IPS-15b (cell line): ENCODE data around the gene SDK1.
"Not testable (repeated sequence)": the region's sequence is repeated elsewhere in the genome, so short reads cannot be mapped to it uniquely, and the experiment has no call there.

Experiments
- H3K27me3 ChIP-seq: one replicate; pipeline ENCODE4 v1.6.1; 2013; ENCODE audit warnings: low read length; ENCODE audit not compliant: control insufficient read depth, insufficient read depth
- H3K36me3 ChIP-seq: one replicate; pipeline ENCODE4 v1.6.1; 2013; ENCODE audit warnings: low read length; ENCODE audit not compliant: control insufficient read depth, insufficient read depth
- H3K4me1 ChIP-seq: one replicate; pipeline ENCODE4 v1.6.1; 2013; ENCODE audit warnings: mild to moderate bottlenecking, low read length; ENCODE audit not compliant: control insufficient read depth, insufficient read depth
- H3K4me3 ChIP-seq: one replicate; pipeline ENCODE4 v1.5.1; 2013; ENCODE audit warnings: low read depth, low read length
- H3K9ac ChIP-seq: one replicate; pipeline ENCODE4 v1.6.1; 2013; ENCODE audit warnings: low read depth, mild to moderate bottlenecking, low read length
- H3K9me3 ChIP-seq: one replicate; pipeline ENCODE4 v1.6.1; 2013; ENCODE audit warnings: mild to moderate bottlenecking, low read length; ENCODE audit not compliant: control insufficient read depth, insufficient read depth

SDK1 gene

DNA sequence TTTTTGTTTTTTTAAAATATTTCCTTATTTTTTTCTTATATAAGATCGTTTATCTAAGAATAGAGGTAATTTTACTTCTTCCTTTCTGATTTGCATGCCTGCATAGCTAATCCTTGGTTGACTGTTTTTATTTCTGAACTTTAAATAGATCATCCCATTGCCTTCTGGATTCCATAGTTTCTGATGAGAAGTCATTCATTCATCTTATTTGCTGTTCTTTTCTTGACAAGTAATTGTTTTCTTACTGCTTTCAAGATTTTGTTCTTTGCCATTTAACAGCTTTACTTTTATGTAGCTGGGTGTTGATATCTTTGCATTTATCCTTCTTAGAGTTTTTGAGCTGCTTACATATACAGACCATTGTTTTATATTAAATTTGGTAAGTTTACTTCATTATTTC lies 437.9 kb downstream of the SDK1 start:
- Histone ChIP-seq H3K4me1 (no peaks in the 10 kb centered on the region), H3K36me3 (no peaks in the 10 kb centered on the region), H3K4me3 (no peak overlapping the region), H3K27me3 (no peaks in the 10 kb centered on the region), H3K9me3 (no peaks in the 10 kb centered on the region), H3K9ac (no peak overlapping the region)

GRCh38 chr7:3739983-3740382 lies 438.9 kb downstream of the SDK1 start:
- no peaks in the 10 kb centered on the region for H3K9me3 ChIP-seq
- no peak overlapping the region for H3K9ac ChIP-seq

DNA sequence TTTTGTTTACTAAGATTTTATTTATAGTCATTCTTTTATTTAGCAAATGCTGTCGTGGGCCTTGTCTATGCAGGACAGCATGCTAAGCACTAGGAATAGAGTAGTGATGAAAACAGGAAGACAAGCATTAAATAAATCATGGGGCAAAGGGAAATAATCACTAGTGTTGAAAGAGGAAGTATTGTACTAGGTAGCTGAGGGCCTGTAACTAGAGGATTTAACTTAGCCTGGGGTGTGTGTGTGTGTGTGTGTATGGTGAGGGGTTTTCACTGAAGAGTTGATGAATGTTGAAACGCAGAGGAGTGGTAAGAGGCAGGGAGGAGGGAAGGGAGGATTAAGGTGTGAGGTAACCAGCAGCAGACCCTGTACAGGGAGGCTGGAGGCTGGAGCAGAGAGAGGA lies 446.4 kb downstream of the SDK1 start:
- H3K9me3 ChIP-seq = no peaks in the 10 kb centered on the region
- H3K4me1 ChIP-seq = no peaks in the 10 kb centered on the region
- no peaks in the 10 kb centered on the region for H3K27me3 ChIP-seq
- no peaks in the 10 kb centered on the region for H3K36me3 ChIP-seq
- H3K9ac ChIP-seq = no peak overlapping the region
- H3K4me3 ChIP-seq = no peak overlapping the region

More at GRCh38 chr7:3739983-3740382, 438.9 kb downstream of the SDK1 start:
- no peaks in the 10 kb centered on the region for H3K27me3 ChIP-seq
- H3K4me3 ChIP-seq = no peak overlapping the region
- no peaks in the 10 kb centered on the region for H3K4me1 ChIP-seq
- no peaks in the 10 kb centered on the region for H3K36me3 ChIP-seq

- H3K4me3 ChIP-seq = no peak overlapping the region
- no peaks in the 10 kb centered on the region for H3K27me3 ChIP-seq
- H3K4me1 ChIP-seq = peaks cover 2% of the 10 kb centered on the region
- no peaks in the 10 kb centered on the region for H3K9me3 ChIP-seq
- no peaks in the 10 kb centered on the region for H3K36me3 ChIP-seq
- H3K9ac ChIP-seq = no peak overlapping the region
Measured at GRCh38 chr7:3748389-3748788, 447.3 kb downstream of the SDK1 start.

- H3K4me1 ChIP-seq = peaks cover 14% of the 10 kb centered on the region
- no peaks in the 10 kb centered on the region for H3K36me3 ChIP-seq
- no peaks in the 10 kb centered on the region for H3K9me3 ChIP-seq
- H3K4me3 ChIP-seq = no peak overlapping the region
- H3K27me3 ChIP-seq = no peaks in the 10 kb centered on the region
- no peak overlapping the region for H3K9ac ChIP-seq
Measured at GRCh38 chr7:3753868-3754267, 452.8 kb downstream of the SDK1 start.

- Histone ChIP-seq H3K4me1 (peaks cover 14% of the 10 kb centered on the region), H3K36me3 (no peaks in the 10 kb centered on the region), H3K27me3 (no peaks in the 10 kb centered on the region), H3K9ac (no peak overlapping the region), H3K4me3 (no peak overlapping the region), H3K9me3 (no peaks in the 10 kb centered on the region)
Measured at GRCh38 chr7:3754493-3755341, 453.7 kb downstream of the SDK1 start.

- H3K9me3 ChIP-seq, H3K36me3 ChIP-seq, H3K9ac ChIP-seq, H3K4me3 ChIP-seq, H3K27me3 ChIP-seq: not testable (repeated sequence)
- peaks cover 14% of the 10 kb centered on the region for H3K4me1 ChIP-seq
Measured at GRCh38 chr7:3755778-3756453, 454.9 kb downstream of the SDK1 start.

DNA sequence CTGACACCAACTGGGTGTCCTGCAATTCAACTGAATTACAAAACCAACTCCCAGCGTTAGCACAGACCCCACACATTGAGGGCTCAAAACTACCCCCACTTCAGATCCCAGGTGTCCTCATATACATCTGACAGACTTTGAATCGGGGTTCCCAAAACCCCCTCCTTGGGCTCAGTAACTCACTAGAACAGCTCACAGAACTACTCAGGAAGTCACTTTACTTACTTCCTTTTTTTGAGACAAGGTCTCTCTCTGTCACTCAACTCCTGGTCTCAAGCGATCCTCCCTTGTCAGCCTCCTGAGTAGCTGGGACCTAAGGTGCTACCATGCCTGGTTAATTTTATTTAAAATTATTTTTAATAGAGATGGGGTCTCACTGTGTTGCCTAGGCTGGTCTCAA lies 456.0 kb downstream of the SDK1 start:
- Histone ChIP-seq H3K4me1 (peaks cover 14% of the 10 kb centered on the region), H3K9ac (no peak overlapping the region), H3K27me3 (no peaks in the 10 kb centered on the region), H3K36me3 (no peaks in the 10 kb centered on the region), H3K4me3 (no peak overlapping the region), H3K9me3 (no peaks in the 10 kb centered on the region)

DNA sequence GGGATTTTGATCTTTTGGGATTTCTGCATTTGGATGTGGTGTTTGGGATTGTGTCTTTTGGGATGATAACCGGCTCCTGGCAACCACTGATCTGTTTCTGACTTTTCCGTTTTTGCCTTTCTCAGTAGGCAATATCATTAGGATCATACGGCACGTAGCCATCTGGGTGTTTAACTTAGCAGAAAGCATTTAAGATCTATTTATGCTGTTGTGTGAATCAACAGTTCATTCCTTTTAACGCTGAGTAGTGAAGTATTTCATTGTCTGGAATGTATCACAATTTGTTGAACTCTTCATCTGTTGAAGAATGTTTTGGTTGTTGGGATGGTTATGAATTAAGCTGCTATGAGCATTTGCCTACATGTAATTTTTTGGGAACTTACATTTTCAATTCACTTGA lies 459.6 kb downstream of the SDK1 start:
- Histone ChIP-seq H3K4me3 (no peak overlapping the region), H3K9me3 (no peaks in the 10 kb centered on the region), H3K27me3 (no peaks in the 10 kb centered on the region), H3K9ac (no peak overlapping the region), H3K4me1 (no peaks in the 10 kb centered on the region), H3K36me3 (no peaks in the 10 kb centered on the region)

DNA sequence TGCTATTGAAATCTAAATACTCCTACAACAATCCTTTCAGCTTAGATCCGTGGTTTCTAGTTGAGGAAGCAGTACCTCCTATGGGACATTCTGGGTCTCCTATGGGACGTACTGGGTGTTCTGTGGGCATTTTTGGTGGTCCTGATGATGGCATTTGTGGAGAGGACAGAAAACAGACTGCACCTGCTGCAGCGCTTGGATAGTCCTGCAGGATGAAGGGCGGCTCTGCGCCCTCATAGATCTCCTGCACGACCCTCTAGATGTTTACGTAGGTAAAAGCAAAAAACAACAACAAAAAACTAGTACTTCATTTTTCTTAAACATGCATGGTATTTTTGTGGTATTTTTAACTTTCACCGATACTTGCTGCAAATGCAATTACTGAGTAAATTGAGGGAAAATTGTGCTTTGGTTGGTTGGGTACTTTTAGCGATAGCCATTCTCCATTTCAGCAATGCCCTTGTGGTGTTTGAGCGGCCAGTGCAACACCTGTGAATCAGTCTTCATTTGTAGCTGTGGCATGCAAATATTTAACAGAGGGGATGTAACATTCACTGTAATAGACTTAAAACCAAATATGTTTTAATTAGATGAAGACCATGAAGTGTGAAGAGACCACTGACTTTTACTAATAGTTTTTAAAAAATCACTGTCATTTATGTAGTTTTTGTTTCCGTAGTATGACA lies 461.2 kb downstream of the SDK1 start:
- Histone ChIP-seq H3K9ac (no peak overlapping the region), H3K36me3 (no peaks in the 10 kb centered on the region), H3K9me3 (no peaks in the 10 kb centered on the region), H3K27me3 (no peaks in the 10 kb centered on the region), H3K4me3 (no peak overlapping the region), H3K4me1 (no peaks in the 10 kb centered on the region)

- Histone ChIP-seq H3K9me3 (no peaks in the 10 kb centered on the region), H3K9ac (no peak overlapping the region), H3K27me3 (no peaks in the 10 kb centered on the region), H3K4me1 (no peaks in the 10 kb centered on the region), H3K4me3 (no peak overlapping the region), H3K36me3 (no peaks in the 10 kb centered on the region)
Measured at GRCh38 chr7:3767917-3768777, 467.1 kb downstream of the SDK1 start.
